A549 (cell line): ENCODE results near the gene LDLRAD4.

Experiments used
- CBX8 ChIP-seq: fragments of 200-600 bp; sonication (generic); IDR thresholded peaks from 2 replicates; pipeline ENCODE4 v1.6.1; 2016
- CHD2 ChIP-seq: fragments of 150-350 bp; IDR thresholded peaks from 2 replicates; pipeline ENCODE4 v1.6.1; 2014; ENCODE audit warnings: low read length; ENCODE audit not compliant: partially characterized antibody
- CTCF ChIP-seq: fragments of >200 bp; sonication (Bioruptor Twin); formaldehyde crosslinking; IDR thresholded peaks from 3 replicates; pipeline ENCODE4 v1.5.1; 2016
- E2F6 ChIP-seq: IDR thresholded peaks from 2 replicates; pipeline ENCODE4 v1.6.1; 2012; ENCODE audit warnings: low read depth, borderline replicate concordance
- EP300 ChIP-seq, 2 experiments: fragments of >200 bp; sonication (Bioruptor Twin); formaldehyde crosslinking; IDR thresholded peaks; 2 replicates in 1 of 2; 3 replicates in 1 of 2; pipeline ENCODE4 v1.6.1; 2016 to 2017
- JUN ChIP-seq, 2 experiments: fragments of >200 bp; sonication (Bioruptor Twin); formaldehyde crosslinking; IDR thresholded peaks; 2 replicates in 1 of 2; 3 replicates in 1 of 2; pipeline ENCODE4 v1.6.1; 2016 to 2017
- MAX ChIP-seq: IDR thresholded peaks from 2 replicates; pipeline ENCODE4 v1.6.1; 2012
- POLR2A ChIP-seq: IDR thresholded peaks from 2 replicates; pipeline ENCODE4 v1.6.1; 2012; ENCODE audit warnings: mild to moderate bottlenecking, low read length
- RAD21 ChIP-seq, 2 experiments: fragments of >200 bp in 1 of 2; sonication (Bioruptor Twin) in 1 of 2; formaldehyde crosslinking in 1 of 2; IDR thresholded peaks in 1 of 2; conservative IDR thresholded peaks in 1 of 2; 2 replicates in 1 of 2; 3 replicates in 1 of 2; pipeline ENCODE4 v1.6.1; 2012 to 2018; ENCODE audit warnings: inconsistent platforms in 1 of 2
- REST ChIP-seq: fragments of 200-600 bp; sonication (generic); IDR thresholded peaks from 2 replicates; pipeline ENCODE4 v1.6.1; 2016; ENCODE audit warnings: antibody characterized with exemption, mild to moderate bottlenecking, moderate library complexity
- ZC3H11A ChIP-seq: fragments of 450-650 bp; IDR thresholded peaks from 2 replicates; pipeline ENCODE4 v1.6.1; 2014; ENCODE audit warnings: antibody characterized with exemption, mild to moderate bottlenecking
- ZFP36 ChIP-seq: fragments of 450-650 bp; IDR thresholded peaks from 2 replicates; pipeline ENCODE4 v1.6.1; 2014; ENCODE audit warnings: borderline replicate concordance; ENCODE audit not compliant: partially characterized antibody

- TF ChIP-seq CTCF (no peak), ZC3H11A (no peak), POLR2A (no peak), ZFP36 (no peak), JUN (IDR thresholded peaks at IDR 0.05) (no peak), MAX (no peak), CHD2 (no peak), E2F6 (no peak), EP300 (IDR thresholded peaks at IDR 0.05) (no peak), RAD21 (conservative IDR thresholded peaks at IDR 0.05 in 1 of 2, IDR thresholded peaks at IDR 0.05 in 1 of 2) (no peak), REST (no peak), CBX8 (no peak)
These were observed 322.1 kb downstream of the LDLRAD4 start for GRCh38 chr18:13540477-13541182.
